Measurements from ENCODE around the gene PLEKHA6.

PLEKHA6 gene, protein sequence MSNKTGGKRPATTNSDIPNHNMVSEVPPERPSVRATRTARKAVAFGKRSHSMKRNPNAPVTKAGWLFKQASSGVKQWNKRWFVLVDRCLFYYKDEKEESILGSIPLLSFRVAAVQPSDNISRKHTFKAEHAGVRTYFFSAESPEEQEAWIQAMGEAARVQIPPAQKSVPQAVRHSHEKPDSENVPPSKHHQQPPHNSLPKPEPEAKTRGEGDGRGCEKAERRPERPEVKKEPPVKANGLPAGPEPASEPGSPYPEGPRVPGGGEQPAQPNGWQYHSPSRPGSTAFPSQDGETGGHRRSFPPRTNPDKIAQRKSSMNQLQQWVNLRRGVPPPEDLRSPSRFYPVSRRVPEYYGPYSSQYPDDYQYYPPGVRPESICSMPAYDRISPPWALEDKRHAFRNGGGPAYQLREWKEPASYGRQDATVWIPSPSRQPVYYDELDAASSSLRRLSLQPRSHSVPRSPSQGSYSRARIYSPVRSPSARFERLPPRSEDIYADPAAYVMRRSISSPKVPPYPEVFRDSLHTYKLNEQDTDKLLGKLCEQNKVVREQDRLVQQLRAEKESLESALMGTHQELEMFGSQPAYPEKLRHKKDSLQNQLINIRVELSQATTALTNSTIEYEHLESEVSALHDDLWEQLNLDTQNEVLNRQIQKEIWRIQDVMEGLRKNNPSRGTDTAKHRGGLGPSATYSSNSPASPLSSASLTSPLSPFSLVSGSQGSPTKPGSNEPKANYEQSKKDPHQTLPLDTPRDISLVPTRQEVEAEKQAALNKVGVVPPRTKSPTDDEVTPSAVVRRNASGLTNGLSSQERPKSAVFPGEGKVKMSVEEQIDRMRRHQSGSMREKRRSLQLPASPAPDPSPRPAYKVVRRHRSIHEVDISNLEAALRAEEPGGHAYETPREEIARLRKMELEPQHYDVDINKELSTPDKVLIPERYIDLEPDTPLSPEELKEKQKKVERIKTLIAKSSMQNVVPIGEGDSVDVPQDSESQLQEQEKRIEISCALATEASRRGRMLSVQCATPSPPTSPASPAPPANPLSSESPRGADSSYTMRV
- total RNA-seq = 0.52 to 1.3 reads per million in 2 experiments

DNA sequence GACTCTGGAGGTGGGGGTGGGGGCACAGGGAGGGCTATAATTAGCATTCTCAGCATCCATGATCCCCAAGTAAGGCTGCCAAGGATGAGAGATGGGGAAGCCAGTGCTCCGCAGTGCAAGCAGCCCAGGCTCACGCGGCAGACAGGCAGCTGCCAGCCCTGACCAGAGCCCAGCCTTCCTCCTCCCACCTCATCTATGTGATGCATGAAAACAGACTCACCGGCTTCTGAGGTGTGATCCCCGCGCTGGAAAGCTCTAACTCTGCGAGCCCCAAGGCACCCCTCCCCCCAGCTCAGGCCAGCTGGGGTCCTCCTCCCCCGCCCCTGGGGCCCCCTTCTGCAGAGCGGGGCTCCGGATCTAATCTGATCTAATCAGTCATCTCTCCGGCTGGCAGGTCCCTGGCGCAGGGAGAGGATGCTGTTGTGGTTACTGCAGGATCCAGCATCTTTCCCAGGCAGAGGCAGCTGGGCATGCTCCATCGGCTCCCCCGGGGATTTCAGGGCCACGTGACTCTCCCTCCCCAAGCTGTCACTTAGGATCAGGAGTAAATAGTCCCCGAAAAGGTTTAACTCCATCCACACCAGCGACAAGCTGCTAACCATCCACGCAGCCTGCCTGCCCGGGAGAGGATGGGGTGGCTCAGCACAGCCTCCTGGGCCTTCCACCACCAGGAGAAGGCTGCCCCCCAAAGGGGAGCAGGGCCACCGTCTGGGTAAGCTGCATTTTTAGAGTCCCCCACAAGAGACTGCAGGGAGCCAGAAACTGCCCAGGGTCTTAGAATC lies at the start of gene PLEKHA6:
PLEKHA6 (minus strand) TSS at position 456 of the 782 bp plus-strand sequence. CDS start 86,202 bp downstream, outside the sequence.
- DNase-seq (ENCODE audit: low read depth) = no peak

DNA sequence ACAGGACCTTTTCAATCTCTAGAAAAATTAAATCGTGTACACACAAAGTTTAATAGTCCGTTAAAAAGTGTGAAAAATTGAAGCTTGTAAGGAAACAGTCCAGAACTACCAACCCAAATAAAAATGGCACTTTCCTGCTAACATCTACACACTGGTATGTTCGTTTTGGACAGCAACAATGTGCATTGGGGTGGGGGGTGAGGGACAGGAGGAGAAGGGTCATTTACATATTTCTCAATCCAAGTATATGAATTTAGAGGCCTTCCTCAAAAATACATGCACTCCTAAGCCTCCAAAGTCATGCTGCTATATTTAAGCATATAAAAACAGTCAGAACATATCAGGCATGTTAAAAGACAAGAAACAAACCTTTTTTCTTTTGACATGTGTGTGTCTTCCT lies 49.4 kb upstream of the PLEKHA6 start:
- no peak for DNase-seq (ENCODE audit: low read depth)

DNA sequence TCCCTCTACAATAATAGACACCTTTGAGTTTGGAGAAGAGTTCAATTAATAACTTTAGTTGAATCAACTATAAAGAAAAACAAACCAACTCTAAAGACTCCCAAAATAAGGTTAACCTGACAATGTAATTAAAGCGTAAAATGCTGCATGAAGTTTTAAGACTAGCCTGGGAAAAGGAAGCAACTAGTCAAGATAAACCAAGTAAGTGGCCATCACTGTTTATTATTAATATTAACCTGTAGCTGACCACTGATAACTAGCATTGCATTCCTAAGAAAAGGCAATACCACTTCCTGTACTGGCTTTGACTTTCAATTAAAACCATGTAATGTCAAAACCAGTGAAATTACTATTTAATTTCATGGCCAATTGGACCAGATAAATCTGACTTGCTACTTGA lies 48.9 kb upstream of the PLEKHA6 start:
- DNase-seq (ENCODE audit: low read depth) = no peak

DNA sequence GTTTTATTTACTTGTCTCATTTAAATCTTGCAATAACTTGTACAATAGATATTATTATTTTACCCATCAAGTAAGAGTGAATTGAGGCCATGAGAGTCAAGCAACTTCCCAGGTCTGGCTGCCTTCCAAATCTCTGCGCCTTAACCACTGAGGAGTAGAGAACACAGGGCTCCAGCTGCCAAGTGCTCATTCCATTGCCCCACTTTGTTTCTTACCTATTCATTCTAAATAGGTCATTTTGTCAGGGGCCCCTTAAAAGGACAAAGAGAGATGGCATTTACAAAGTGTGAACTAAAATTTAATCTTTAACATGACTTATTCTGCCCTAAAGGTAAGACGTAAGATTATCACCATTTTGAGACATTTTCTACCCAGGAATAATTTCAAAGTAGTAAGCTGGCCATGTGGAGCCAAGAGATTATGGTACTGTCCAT lies 48.4 kb upstream of the PLEKHA6 start:
- peak; percentile 30 for DNase-seq (ENCODE audit: low read depth)

DNA sequence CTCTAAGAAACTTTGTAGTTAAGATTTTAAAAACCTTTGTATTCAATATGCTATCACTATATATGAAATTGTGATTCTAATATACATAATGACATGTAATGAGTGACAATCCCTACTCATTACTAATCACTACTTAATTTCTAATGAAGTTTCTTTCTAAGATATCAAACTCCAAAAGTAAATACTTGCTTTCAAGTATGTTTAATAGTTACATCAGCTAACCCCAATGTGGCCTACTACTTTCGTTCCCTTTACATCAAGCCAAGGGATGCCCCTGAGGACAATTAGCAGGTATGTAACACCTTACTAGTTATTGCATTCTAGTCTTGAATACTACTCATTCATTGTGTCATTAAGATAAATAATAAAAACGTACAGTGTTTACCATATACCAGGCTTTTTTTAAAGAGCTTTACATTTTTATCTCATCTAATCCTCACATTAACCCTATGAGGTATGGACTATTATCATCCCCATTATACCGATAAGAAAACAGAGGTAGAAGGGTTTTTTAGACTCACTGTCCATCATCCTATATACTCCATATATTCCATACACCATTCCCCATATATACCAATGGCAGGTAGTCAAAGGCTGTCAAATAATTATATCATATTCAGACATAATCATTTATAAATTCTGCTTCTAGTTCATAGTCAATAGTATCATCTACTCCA lies 47.7 kb upstream of the PLEKHA6 start:
- no peak for DNase-seq (ENCODE audit: low read depth)

DNA sequence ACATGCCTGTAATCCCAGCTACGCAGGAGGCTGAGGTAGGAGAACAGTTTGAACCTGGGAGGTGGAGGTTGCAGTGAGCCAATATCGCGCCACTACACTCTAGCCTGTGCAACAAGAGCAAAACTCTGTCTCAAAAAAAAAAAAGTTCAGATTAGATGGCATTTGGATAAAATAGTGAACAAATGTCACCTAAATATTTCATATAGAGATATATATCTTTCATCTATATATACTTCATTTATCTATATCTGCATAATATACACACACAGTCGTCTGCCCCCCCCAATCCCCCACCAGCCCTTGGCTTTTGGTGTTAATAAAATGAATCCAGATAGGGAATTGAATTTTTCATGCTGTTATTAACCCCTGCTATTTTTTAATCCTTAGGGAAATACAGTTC lies 46.9 kb upstream of the PLEKHA6 start:
- DNase-seq (ENCODE audit: low read depth) = no peak

DNA sequence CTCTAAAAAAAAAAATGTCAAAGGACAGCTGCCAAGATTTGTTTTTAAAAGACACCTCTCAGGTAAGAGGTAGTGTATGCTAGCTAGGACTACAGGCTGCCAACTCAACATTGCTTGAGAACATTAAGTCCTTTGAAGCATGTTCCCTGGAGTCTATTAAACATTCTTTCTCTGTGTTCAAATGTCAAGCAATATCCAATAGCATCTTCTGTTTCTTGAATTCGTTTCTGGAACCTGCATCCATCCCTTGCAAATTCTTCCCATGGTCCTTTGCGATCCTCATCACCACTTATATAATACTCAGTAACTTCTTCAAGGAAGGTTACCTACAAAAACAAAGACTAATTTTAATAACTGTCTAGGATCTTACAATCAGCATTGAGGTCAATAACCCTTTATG lies 46.3 kb upstream of the PLEKHA6 start:
- no peak for DNase-seq (ENCODE audit: low read depth)

DNA sequence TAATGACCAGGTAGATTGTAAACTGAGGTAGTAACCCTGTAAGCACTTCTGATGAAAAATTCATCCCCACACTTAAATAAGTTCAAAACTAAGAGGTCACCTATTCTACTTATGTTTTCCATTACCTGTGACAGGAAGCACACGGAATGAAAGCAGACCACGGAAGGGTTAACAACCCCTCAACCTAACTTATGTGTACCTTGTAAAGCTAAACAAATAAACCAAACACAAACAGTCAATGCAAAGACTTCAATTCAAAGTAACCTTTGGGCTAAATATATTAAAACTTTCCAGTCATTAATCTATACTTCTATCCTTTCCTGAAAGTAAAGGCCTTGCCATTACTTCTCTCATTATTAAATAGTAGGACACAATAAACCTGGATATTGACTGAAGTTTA lies 44.9 kb upstream of the PLEKHA6 start:
- no peak for DNase-seq (ENCODE audit: low read depth)

DNA sequence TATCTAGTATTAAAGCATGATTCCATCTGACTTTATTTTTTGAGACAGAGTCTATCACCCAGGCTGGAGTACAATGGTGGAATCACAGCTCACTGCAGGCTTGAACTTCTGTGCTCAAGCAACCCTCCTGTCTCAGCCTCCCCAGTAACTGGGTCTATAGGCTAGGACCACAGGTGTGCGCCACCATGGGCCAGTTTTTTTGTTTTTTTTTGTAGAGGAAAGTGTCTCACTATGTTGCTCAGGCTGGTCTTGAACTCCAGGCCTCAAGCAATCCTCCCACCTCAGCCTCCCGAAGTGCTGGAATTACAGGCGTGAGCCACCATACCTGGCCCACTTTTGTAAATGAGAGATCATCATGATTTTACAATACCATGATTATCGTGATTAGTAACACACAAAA lies 42.7 kb upstream of the PLEKHA6 start:
- DNase-seq (ENCODE audit: low read depth) = no peak

DNA sequence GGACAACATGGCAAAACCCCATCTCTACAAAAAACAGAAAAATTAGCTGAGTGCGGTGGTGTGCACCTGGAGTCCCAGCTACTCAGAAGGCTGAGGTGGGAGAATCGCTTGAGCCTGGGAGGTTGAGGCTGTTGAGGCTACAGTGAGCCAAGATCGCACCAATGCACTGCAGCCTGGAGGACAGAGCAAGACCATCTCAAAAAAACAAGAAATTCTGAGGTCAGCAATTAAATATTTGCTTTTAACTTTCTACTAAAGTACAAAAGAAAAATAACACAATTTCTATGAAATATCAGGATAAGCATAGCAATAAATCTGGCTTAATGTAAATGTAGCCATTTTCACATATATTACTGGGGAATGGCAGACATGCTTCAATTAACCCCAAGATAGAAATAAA lies 42.0 kb upstream of the PLEKHA6 start:
- DNase-seq (ENCODE audit: low read depth) = no peak

DNA sequence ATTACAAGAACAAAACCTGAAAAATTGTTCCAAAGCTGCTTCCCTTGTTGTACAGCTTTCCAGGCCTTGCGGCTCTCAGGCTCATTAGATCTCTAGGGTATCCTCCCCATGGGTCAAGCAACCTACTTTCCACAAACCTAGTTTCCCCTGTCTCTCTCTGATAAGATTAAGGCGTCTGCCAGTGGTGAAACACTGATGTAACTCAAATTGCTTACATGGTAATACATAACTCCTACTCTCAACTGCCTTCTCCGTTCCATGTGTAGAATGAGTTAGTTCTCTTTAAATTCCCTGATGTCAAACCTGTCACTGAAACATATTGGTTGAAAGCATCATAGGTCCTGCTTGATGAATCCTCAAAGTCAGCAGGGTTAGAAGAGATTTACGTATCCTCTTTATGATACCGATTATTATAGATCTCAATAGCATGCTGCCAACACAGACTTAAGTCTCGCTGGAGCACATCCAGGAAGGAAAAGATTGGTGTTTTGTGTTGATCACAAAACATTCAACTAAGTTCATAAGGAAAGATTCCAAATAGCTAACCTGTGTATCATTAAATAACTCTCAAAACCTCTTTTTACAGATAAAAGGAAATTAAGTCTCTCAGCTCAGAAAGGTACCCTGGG lies 41.3 kb upstream of the PLEKHA6 start:
- DNase-seq (ENCODE audit: low read depth) = no peak

DNA sequence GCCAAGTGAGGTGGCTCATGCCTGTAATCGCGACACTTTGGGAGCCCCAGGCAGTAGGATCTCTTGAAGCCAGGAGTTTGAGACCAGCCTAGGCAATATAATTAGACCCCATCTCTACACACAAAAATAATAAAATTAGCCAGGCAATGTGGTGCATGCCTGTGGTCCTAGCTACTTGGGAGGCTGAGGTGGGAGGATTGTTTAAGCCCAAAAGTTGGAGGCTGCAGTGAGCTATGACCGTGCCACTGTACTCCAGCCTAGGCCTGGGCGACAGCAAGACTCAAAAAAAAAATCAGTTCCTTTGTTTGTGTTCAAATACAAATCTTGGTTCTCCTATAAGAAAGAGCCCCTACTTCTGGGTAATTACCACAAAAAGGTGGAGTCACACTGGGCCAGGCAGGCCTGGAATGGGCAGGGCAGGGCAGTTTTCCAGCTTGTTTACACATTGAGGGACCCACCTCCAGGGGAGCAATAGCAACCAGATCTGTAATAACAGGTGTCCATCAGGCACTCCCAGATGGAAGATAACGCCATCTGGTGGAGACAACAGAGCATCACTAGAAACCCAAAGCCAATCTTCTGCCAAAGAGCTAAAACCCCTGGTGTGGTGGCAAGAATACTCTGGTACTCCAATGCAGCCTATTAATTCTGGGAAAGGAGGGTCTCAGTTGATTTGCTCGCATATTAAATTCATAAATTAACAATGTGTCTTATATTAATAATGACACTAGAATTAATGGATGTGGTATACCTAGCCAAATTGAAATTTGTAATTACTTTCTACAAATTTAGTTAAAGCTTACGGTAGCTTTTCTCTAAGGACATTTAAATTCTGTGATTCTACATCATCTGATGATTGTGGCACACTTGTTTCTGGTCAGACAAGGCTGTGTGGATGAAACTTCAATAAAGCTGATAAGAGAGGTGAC lies 38.7 kb upstream of the PLEKHA6 start:
- peak; percentile 39 for DNase-seq (ENCODE audit: low read depth)

DNA sequence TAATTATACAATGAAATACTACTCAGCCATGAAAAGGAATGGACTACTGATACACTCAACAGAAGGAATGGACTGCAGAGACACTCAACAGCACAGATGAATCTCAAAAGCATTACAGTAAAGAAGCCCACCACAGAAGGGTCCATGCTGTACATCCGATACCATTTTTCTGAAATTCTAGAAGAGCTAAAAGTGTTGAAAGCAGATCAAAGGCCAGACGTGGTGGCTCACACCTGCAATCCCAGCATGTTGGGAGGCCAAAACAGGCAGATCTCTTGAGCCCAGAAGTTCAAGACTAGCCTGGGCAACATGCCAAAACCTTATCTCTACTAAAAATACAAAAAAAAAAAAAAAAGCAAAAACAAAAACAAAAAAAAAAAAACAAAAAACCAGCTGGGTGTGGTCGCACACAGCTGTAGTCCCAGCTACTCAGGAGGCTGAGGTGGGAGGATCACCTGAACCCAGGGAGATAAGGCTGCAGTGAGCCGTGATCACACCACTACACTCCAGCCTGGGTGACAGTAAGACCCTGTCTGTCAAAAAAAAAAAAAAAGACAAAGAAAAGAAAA lies 36.4 kb upstream of the PLEKHA6 start:
- no peak for DNase-seq (ENCODE audit: low read depth)

DNA sequence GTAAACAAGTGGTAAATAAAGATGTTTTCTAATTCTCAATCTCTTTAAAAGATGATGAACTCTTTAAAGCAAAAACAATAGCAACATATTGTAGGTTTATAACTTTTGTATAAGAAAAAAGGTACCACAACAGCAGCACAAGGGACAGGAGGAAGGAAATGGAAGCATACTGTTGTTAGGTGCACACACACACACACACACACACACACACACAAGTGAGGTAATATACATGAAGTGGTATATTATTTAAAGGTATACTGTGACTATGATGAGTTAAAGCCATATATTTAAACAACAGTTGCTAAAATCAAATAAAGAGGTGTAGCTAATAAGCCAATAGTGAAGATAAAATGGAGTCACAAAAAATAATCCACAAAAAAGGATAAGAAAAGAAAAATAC lies 31.9 kb upstream of the PLEKHA6 start:
- no peak for DNase-seq (ENCODE audit: low read depth)

DNA sequence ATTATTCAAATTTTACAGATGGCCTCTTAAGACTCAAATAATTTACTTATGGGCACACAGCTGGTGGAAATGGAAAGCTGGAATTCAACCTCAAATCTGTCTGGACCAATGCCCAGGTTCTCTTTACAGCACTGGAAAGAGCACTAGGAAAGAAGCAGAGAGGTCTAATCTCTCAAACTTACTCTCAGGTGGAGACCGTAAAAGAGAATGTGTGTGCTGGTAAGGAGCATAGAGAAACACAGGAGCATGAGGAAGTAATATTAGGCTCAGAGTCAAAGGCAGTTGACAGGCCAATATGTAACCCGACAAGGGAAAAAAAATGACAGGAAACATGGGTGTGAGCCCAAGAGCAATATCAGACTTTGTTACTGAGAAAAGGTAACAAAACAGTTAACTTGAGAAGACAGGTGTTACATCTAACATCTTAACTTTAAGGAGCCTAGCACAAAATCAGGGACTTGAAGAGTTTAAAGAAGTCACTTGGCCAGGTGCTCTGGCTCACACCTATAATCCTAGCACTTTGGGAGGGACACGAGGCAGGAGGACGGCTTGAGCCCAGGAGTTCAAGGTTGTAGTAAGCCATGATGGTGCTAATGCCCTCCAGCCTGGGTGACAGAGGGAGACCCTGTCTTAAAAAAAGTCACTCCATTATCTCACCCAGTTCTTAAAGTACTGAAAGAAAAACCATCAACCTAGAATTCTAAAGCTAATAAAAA lies 31.2 kb upstream of the PLEKHA6 start:
- no peak for DNase-seq (ENCODE audit: low read depth)

DNA sequence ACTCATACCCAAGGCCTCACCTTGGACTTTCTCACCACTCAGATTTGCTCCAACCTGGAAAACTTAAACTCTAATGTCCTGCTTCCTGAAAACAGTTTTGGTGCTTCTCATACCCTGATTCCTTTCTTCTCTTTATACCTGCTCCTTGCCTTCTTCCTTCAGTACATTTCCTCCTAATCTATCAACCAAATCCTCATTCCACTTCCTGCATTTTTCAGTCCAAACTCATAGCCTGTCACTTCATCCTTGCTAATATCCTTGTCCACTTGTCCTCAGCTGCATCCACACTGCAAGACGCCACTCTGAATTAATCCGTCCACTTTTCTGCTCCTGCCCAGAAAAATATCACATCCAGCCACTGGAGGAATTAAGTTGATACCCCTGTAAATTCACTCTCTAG lies 26.0 kb upstream of the PLEKHA6 start:
- DNase-seq (ENCODE audit: low read depth) = no peak

DNA sequence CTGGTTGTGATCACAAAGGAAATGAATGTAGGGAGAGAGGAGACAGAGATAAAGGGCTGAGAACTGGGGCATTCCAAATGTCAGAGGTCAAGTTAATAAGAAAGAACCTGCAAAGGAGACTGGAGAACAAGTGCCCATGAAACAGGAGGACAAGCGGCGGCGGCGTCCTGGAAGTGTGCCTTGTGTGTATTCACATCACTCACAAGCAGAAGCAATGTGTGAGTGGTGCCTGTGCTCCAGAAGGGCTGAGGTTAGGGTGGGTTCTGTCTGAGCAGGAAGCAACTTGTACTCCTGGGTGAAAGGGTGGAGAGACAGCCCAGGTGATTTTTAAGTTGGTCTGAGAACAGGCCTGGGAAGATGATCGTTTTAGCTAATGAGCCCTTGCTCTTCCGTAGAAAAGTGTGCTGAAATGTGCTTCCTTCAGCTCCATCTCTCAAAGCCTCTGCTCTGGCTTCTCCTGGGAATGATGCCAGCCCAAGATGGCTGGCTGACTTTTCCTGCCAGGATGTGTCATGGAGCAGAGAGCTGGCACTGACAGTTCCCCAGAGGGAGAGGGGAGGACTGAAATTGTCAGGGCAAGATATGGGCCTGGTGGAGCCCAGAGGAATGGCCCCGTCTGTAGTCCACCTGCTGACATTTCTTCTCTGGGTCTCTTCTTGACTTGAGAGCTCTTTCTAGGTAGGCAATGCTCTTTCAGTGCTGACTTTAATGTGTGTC lies 25.1 kb upstream of the PLEKHA6 start:
- DNase-seq (ENCODE audit: low read depth) = no peak

Data from T follicular helper cell (primary cell).